NCI-H1436 treated with DMSO at 0.1 percent for 48 hours (cell line): ENCODE data around the gene INSRR.

Experiments
- DNase-seq: peaks from one replicate; lab custom pipeline; 2025; lab: John Stamatoyannopoulos, UW

Gene INSRR

GRCh38 chr1:156804572-156805243 is 54.2 kb downstream of the INSRR start:
- DNase-seq = no peak

GRCh38 chr1:156804026-156804425 is 54.9 kb downstream of the INSRR start:
- DNase-seq = no peak

GRCh38 chr1:156803086-156803851 is 55.6 kb downstream of the INSRR start:
- no peak for DNase-seq

DNA sequence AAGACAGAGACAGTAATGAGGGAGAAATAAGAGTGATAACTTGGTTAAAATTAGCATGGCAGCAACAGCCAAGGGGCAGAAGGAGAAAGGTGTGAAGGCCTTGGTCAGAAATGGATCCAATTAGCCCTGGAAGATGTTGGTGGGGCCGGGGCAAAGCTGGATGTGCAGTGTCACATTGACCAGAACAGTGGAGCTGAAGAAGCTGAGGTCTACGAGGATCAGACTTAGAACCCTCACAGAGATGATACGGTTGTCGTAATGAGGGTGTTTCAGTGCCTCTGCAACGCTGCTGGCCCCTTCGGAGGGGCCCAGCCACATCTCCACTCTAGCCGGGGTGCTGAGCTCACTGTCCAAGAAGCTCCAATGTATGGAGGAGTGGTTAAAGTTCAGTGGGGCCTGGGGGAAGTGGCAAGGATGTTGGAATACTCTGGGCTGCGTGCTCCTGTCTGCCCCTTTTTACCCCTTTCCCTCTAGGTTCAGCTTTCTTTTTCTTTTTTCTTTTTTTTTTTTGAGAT is 56.4 kb downstream of the INSRR start:
- DNase-seq = no peak

- DNase-seq = no peak
Observed at GRCh38 chr1:156801409-156802121, 57.4 kb downstream of the INSRR start.

DNA sequence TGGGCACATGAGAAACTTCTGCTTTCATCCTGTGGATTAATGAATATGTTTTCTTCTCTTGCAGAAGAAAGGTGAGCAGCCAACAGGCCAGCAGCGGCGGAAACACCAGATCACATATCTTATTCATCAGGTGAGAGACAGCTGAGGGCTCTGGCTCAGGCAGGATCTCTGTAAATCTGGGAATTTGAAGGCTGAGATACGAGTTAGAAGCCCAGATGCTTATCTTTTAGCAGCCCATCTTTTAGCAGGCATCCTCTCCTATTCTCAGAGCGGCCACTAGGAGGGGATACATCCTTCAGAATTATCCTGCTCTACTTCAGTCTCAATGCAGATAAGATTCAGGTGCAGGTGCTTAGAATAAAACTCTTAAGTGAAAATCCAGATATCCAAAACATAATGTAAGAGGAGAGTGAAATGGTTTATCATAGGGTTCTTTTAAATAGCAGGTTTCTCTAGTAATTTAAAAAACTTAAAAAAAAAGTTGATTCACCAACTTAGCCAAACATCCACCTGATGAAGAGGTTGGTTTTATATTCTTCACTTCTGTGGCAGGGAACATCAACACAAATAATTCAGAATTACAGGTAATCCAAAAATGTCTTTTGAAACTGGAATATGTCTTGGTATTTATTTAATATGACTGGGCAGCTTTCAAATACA is 61.6 kb downstream of the INSRR start:
- no peak for DNase-seq

DNA sequence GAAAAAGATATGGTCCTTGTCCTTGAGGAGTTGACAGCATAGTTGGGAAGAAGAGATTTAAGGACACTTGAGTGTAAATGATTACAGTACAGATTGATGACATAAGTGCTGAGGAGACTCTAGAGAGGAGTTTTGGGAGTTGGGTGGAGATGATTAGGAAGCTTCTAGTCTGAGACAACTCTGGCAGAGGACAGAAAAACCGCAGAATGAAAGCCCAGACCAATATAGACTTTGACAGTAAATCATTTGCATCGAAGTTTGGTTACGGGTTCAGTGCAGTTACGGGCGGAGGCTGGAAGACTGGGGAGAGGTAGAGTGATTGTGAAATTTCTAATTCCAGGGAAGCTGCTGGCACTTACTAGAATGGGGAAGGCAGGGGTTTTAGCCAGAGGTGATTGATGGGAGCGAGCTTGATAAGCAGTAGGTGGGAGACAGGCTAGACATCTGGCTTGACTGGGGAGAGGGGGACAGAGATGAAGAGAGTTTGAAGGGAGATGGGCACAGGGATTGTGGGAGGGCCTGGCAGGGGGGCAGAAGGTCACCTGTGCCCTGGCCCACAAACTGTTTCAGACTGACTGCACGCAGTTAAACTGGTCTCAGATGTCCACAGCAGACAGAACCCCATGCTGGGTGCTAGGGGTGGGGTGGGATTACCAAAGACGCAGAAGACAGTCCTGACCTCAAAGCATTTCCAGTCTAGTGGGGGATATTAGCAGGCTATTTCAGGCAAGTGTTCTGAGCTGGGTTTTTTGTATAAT is 62.4 kb downstream of the INSRR start:
- DNase-seq = no peak

DNA sequence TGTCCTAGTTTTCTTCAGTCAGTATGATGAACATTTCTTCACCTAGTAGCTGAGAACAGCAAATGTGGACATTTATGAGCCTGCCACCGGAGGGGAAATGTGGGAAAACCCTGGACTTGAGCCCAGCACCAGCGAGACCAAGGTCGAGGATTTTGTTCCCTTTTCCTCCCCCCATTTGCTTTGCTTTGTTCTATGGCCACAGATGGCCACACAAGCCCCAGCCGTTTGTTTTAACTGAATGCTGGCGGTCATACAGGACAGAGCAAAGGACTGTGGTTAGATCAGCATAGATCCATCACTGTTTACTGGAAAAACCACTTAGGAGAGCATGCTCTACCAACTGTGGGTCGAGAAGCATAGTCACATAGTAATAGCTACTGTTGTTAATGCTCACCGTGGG is 63.1 kb downstream of the INSRR start:
- no peak for DNase-seq

- no peak for DNase-seq
Observed at GRCh38 chr1:156795374-156795733, 63.6 kb downstream of the INSRR start.

GRCh38 chr1:156794506-156795373 is 64.2 kb downstream of the INSRR start:
- no peak for DNase-seq
